ENCODE results near the gene IL6R.
"Not testable (repeated sequence)": the region's sequence is repeated elsewhere in the genome, so short reads cannot be mapped to it uniquely, and the experiment has no call there.

The IL6R gene
- total RNA-seq, result 139 to 242 reads per million in 2 experiments

DNA sequence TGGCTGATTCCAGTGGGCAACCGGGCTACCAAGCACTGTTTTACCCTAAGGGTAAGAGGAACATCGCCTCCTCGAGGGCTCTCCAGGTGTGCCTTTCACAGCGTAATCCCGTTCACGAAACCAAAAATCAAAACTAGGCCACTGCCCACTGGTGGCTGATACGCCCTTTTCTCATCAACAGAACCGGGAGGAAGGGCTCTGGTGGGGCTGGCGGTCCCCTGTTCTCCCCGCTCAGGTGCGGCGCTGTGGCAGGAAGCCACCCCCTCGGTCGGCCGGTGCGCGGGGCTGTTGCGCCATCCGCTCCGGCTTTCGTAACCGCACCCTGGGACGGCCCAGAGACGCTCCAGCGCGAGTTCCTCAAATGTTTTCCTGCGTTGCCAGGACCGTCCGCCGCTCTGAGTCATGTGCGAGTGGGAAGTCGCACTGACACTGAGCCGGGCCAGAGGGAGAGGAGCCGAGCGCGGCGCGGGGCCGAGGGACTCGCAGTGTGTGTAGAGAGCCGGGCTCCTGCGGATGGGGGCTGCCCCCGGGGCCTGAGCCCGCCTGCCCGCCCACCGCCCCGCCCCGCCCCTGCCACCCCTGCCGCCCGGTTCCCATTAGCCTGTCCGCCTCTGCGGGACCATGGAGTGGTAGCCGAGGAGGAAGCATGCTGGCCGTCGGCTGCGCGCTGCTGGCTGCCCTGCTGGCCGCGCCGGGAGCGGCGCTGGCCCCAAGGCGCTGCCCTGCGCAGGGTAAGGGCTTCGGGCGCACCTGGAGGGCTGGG is at the start of gene IL6R:
Gene IL6R, plus strand, starts transcription at position 360 of the 763 bp plus-strand sequence. Its CDS starts 287 bp downstream, at position 647.
- DNase-seq (ENCODE audit: low read depth), result peak; percentile 62

DNA sequence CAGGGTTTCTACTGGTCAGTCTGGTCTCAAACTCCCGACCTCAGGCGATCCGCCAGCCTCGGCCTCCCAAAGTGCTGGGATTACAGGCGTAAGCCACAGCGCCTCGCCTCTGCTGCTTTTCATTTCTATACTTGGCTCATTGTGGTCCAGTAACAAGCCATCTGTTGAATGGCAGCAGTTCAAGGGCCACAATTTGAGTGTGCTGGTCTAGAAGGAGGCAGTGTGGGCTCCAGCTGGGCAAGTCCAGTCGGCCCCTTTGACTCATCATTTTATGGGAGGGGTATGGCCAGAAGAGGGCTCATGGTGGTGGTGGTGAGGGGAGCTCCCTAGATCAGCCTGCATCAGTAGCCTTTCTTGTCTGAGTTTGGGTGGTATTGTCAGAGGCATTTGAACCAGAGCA is 46.6 kb upstream of the IL6R start:
- no peak for DNase-seq (ENCODE audit: low read depth)

DNA sequence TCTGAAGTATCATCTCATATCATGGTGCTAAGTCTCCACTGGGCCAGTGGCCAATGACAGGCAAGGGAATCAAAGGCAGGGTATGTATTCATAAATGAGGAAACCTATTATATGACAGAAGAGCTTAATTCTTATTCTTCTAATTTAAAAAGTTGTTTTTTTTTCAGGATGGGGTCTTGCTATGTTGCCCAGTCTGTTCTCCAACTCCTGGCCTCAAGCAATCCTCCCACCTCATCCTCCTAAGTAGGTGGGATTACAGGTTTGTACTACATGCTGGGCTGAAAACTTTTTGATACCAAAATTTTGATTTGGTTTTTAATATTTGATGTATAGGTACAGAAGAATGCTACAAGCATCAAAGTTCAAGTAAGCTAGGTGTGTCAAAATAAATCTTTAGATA is 44.9 kb upstream of the IL6R start:
- DNase-seq (ENCODE audit: low read depth), result no peak

DNA sequence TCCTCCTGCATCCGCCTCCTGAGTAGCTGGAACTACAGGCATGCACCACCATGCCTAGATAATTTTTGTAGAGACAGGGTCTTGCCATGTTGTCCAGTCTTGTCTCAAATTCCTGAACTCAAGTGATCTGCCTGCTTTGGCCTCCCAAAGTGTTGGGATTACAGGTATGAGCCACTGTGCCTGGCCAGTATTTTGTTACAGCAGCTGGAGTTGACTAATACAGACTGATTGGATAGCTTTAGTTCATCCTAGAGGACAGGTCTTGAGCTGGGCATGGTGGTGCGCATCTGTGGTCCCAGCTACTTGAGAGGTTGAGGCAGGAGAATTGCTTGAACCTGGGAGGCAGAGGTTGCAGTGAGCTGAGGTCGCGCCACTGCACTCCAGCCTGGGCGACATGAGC is 44.3 kb upstream of the IL6R start:
- DNase-seq (ENCODE audit: low read depth), result not testable (repeated sequence)

DNA sequence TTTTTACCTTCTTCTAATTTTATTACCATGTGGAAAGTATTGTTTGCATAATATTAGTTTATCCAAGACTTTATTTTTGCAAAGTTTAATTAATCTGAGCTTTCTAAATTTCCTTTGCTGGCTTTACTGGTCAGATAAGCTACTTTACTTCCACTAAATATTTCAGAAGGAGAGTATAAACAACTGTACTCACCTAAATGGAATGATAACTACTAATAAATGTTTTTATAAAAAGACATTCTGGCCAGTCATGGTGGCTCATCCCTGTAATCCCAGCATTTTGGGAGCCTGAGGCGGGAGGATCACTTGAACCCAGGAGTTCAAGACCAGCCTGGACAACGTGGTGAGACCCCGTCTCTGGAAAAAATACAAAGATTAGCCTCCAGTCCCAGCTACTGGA is 43.8 kb upstream of the IL6R start:
- no peak for DNase-seq (ENCODE audit: low read depth)

DNA sequence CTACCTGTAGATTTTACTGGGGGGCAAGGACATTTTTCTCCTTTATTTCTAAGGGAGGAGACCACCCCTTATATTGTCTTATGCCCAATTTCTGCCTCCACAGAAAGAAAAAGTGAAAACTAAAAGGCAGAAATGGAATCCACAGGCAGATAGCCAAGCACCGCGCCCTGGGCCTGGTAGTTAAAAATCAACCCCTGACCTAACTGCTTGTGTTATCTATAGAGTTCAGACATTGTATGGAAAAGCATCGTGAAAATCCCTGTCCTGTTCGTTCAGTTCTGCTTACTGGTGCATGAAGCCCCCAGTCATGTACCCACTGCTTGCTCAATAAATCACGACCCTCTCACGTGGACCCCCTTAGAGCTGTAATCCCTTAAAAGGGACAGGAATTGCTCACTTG is 33.7 kb upstream of the IL6R start:
- no peak for DNase-seq (ENCODE audit: low read depth)

DNA sequence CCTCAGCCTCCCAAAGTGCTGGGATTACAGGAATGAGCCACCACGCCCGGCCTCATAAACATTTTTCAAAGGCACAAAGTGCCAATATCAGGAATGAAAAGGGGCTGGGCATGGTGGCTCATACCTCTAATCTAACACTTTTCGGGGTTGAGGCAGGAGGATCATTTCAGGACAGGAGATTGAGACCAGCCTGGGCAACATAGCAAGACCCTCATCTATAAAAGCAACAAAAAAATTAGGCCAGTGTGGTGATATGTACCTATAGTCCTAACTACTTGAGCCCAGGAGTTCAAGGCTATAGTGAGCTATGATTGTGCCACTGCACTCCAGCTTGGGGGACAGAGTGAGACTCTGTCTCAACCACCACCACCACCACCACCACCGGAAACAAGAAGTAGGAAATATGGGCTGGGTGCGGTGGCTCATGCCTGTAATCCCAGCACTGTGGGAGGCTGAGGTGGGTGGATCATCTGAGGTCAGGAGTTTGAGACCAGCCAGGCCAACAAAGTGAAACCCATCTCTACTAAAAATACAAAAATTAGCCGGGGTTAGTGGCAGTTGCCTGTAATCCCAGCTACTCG is 31.3 kb upstream of the IL6R start:
- DNase-seq (ENCODE audit: low read depth), result not testable (repeated sequence)

DNA sequence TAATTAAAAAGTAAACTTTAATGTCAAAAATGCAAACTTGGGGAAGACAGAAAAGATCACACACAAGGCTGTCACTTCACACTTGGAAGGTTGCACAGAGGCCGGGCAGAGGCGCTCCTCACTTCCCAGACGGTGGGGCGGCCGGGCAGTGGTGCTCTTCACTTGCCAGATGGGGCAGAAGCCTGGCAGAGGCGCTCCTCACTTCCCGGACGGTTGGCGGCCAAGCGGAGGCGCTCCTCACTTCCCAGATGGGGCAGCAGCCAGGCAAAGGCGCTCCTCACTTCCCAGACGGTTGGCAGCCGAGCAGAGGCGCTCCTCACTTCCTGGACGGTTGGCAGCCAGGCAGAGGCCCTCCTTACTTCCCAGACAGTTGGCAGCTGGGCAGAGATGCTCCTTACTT is 25.8 kb upstream of the IL6R start:
- no peak for DNase-seq (ENCODE audit: low read depth)

DNA sequence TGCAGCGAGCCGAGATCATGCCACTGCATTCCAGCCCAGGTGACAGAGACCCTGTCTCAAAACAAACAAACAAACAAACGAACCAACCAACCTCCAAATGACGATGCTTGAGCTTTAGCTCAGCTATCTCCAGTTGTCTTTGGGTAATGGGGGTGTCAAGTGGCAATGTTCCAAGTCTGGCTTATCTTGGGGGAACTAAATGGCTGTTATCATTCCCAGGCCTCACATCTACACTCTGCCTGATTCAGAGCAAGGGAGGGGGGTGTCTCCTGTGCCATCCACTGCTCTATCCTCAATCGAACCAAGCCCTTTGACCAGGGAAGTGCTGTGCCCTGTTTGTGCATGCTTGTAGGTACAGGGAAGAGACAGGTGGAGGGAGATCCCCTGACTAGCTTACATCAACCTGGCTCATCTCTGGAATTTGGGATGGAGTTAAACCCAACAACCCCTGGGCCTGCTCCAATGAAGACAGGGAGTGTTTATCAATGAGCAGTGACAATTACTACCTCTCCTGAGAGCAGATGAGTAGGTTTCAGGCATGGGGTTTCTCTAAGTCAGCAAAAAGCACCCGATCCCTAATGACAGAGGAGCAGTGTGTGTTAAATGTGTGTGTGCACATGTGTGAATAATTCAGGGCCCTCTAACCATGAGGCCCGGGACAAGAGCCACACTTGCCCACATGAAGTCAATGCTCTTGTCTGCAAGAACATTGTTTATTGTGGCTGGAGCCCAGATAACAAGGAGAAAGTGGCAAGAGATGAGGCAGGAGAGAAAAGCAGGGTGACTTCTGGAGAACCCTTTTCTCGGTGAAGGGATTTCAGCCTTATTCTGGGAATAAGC is 20.3 kb upstream of the IL6R start:
- DNase-seq (ENCODE audit: low read depth), result no peak

DNA sequence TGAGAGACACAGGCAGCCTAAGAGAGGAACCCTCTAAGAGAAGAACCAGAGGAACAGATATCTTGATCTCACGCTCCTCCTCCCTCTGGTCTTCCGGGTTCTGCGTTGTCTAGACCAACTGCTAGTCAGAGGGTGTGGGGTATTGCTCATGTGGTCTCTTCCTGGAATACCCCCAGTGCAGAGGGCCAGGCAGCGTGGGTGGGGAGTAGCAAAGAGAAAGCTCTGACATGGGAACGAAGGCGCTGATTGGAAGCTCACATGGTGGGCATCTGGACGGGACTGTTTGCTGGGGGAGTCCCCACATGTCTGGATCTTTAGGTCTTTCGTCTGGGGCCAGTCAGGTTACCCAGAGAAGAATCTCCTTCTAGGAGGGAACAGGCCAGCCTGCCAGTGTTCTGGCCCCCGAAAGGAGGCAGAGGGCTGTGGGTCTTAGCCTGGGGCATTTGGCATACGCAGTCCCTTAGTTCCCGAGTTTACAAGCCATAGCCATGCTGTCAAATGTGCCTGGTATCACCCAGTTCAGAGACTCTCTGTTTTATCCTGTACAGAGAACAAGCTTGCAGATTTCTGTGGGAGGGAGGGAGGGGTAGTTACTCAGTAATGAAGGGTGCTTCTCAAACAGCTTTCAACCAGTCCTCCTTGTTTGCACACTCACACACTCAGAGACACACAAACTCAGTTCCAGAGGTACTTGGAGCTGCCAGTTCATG is 18.3 kb upstream of the IL6R start:
- peak; percentile 57 for DNase-seq (ENCODE audit: low read depth)

DNA sequence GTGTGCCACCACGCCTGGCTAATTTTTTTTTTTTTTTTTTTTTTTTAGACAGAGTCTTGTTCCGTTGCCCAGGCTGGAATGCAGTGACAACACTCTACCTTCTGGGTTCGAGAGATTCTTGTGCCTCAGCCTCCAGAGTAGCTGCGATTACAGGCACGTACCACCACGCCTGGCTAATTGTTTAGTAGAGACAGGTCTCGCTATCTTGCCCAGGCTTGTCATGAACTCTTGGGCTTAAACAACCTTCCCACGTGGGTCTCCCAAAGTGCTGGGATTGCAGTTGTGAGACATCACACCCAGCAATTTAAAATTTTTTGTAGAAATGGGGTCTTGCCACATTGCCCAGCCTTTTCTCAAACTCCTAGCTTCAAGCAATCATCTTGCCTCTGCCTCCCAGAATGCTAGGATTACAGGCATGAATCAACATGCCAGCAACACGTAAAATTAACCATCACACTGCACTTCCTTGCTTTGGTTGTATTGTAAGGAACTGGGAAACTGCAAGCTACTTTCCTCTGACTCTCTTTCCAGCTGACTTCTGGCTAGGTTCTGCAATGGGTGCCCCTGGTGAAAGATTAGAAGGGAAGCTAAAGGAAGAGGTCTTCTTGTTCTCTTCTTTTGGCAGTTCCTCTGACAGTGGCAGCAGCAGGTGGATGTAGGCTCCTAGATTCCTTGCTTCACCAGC is 13.9 kb upstream of the IL6R start:
- DNase-seq (ENCODE audit: low read depth), result no peak

DNA sequence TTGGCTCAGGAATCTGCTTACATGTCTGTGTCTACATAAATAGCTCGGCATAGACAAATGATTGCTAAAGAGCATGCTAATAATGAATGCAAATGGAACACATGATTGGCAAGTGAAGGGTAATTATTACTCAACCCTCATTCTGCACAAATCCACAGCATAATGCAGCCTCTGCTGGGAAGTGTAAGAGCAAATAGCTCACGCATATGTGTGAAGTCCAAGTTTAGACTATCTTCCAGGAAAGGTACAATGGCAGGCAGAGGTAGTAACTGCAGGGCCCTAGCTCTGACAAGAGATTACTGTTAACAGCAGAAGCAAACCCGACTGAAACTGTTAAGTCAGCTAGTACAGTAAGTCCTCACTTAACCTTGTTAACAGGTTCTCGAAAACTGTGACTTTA is 7.0 kb upstream of the IL6R start:
- no peak for DNase-seq (ENCODE audit: low read depth)

DNA sequence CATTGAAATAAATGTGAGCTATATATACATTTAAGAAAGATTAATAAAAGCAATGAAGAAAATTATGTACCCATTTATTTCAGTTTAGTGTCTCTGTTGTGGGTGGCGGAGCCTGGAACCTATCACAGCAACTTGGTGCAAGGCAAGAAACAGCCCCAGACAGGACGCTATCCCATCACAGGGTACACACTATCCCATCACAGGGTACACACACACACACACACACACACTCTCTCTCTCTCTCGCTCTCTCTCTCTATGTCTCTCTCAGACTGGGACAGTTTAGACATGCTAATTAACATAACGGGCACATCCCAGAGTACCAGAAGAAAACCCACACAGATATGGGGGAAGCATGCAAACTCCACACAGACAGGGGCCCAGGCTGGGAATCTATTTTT is 6.5 kb upstream of the IL6R start:
- no peak for DNase-seq (ENCODE audit: low read depth)

DNA sequence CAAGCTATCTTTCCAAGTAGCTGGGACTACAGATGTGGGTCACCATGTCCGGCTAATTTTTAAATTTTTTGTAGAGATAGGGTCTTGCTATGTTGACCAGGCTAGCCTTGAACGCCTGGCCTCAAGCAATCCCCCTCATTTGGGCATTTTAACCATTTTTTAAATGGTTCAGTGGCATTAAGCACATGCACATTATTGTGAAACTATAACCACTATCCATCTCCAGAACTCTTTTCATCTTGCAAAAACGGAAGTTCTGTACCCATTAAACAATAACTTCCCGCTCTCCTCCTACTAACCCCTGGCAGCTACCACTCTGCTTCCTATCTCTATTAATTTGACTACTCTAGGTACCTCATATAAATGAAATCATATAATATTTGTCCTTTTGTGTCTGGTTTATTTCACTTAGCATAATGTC is 4.8 kb upstream of the IL6R start:
- no peak for DNase-seq (ENCODE audit: low read depth)

DNA sequence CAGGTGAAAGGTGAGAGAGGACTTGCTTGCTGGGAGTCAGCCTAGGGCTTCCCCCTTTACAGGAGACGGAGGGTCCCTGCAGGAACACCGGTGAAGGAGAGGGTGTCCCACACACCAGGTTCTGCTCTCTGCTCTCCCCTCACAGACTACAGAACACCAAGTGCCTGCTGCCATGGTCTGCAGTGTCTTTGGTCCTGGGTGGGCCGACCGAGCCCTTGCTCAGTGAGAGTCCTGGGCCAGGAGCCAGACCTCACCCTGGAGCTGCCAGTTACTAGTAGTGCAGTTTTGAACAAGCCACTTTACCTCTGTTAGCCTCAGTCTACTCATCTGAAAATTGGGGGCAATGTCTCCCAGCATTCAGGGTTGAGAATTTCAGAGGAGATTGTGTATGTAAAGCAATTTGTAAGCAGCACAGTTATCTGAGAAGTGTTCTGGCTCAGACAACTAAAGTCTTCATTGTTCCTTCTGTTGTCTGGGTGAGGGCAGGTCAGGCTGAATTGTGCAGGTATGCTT is 2.7 kb upstream of the IL6R start:
- no peak for DNase-seq (ENCODE audit: low read depth)

DNA sequence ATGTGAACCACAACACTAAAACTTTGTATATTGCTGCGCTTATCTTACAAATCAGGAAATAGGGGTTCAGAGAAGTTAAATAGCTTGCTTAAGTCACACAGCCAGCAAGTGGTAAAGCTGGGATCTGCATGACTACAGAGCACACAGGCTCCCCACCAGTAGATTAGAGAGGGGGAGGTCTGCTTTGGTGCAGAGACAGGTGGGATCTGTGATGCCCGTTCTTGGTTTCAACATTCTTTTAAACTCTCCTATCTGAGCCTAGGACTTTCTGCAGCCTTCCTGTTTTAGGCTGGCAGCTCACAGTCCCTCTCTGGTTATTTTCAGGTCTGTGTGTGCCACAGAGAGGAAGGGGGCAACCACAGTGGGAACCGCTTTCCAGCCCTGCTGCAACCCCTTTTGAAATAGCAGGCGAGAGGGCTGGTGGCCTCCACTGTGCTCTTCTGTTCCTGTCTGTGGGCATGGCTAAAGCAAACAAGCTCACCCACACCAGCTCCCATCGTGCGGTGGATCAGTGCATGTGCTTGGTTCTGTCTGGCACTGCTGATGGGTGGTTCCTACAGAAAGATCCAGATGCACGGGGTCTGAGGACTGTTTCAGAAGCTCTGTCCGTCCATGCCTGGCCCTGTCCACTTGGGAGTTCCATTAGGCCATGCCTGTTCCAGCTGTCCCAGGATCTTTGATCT is 1.7 kb upstream of the IL6R start:
- no peak for DNase-seq (ENCODE audit: low read depth)

DNA sequence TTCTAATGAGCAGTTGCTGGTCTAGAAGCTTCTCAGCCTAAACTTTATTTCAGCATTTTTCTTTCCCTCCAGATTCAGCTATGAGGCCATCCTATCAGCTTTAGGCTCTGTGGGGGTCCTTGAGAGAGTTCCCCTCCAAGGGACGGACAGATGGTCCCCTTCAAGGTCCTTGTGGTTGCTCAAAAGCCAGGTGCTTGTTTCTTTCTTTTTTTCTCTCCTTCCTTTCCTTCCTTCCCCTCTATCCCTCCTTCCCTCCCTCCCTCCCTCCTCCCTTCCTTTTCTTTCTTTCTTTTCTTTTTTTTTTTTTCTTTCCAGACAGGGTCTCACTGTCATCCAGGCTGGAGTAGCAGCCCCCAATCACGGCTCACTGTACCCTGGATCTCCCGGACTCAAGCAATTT is 1.2 kb upstream of the IL6R start:
- DNase-seq (ENCODE audit: low read depth), result no peak

DNA sequence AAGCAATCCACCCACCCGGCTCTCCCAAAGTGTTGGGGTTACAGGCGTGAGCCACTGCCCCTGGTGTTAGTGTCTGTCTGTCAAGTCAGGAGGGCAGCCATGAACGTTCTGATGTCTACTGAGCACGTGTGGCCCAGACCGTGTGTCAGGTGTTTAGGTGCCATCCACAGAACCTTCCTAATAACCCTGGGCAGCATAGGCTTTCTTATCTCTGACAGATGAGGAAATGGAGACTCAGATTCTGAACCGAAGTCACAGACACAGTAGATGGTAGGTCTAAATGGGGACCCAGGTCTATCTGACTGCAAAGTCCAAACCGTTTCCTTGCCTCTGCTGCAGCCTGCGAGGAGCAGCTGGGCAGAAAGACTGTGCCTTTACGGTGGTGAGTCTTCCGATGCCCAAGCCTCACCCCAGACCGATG is 622 bp upstream of the IL6R start:
- no peak for DNase-seq (ENCODE audit: low read depth)

DNA sequence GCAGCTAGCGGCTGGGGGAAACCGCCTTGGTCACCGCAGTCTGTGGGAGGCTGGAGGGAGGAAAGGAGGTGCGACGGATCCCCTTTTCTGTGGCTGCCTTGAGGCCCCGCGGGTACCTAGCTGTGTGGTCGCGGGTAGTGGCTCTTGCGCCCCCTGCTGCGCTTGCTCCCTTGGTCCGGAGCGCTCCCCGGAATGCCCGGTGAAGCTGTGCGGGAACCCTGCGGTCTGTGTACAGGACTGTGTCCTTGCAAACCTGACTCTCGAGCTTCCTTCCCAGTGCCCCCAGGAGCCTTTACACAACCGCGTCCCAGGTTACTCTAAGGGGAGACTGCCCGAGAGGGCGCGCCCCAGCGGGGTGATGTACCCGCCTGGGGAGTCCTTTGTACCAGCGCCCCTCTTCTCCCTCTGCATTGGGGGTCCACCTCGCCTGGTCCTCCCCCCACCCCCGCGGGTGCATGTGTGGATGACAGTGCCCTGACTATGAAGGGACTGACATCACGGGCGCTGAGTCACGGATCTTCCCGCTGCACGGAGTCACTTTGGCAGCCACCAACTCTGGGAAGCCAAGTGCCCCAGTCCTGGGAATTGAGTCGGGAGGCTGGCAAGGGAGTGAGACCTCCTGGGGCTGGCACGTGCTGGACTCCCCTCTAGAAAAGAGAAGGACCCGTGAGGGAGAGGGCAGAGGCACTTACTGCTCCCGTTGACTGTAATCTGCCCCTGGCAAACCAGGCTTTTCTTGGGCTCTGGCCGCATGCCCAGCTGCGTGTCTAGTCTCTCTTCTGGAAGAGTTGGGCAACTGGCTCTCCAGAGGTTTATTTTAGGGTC is 816 bp downstream of the IL6R start:
- DNase-seq (ENCODE audit: low read depth), result peak; percentile 50

DNA sequence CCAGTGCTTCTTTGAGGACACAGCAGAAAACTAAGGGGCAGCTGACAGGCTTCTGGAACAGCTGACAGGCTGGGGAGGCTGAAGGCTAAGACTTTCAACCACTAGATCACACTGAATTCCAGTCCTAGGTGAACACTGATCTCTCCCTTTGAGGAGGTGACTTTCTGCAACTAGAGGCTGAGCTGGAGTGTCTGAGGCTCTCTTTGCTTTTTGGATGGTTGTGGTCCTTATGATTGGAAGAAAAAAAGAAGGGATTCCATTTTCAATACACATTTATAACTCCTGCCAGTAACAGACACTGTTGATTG is 1.4 kb downstream of the IL6R start:
- DNase-seq (ENCODE audit: low read depth), result no peak
